Hematopoietic multipotent progenitor cell treated with erythropoietin and hydrocortisone succinate and interleukin-3 and kit ligand, for 17 days (in vitro differentiated cells): ENCODE data around the gene TGFB1.
"Not testable (repeated sequence)": the region's sequence is repeated elsewhere in the genome, so short reads cannot be mapped to it uniquely, and the experiment has no call there.

Experiments
- DNase-seq: peaks from one replicate; pipeline ENCODE4 v3.0.0-alpha.2; 2015; ENCODE audit warnings: low spot score

TGFB1 gene

DNA sequence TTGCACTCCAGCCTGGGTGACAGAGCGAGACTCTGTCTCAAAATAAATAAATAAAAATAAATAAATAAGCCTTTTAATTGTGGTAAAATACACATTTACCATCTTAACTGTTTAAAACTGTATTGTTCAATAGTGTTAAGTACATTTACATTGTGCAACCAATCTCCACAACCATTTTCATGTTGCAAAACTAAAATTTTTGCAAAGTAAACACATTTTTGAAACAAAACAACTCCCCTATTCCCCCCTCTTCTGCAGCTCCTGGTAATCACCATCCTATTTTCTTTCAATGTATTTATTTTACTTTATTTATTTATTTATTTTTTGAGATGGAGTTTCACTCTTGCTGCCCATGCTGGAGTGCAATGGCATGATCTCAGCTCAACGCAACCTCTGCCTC is 16.0 kb upstream of the TGFB1 start:
- DNase-seq: no peak

- DNase-seq: peak; percentile 56
Observed at GRCh38 chr19:41367848-41368301, 14.2 kb upstream of the TGFB1 start.

DNA sequence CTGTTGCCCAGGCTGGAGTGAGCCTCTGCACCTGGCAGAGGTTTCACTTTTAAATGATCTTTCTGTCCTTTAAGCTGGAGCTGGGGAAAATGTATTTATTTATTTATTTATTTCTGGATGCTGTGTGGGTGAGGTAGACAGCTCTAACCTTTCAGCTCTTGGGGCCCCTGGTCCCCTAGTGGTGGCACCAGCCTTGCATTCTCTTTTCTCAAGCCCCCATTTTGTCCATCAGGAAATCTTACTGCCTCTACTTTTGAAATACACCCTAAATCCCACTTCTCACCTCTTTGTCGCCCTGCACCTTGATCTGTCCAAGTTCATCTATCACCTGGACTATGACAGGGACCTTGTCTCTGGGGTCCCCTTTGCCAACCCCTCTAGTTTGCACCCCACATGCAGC is 12.4 kb upstream of the TGFB1 start:
- no peak for DNase-seq

DNA sequence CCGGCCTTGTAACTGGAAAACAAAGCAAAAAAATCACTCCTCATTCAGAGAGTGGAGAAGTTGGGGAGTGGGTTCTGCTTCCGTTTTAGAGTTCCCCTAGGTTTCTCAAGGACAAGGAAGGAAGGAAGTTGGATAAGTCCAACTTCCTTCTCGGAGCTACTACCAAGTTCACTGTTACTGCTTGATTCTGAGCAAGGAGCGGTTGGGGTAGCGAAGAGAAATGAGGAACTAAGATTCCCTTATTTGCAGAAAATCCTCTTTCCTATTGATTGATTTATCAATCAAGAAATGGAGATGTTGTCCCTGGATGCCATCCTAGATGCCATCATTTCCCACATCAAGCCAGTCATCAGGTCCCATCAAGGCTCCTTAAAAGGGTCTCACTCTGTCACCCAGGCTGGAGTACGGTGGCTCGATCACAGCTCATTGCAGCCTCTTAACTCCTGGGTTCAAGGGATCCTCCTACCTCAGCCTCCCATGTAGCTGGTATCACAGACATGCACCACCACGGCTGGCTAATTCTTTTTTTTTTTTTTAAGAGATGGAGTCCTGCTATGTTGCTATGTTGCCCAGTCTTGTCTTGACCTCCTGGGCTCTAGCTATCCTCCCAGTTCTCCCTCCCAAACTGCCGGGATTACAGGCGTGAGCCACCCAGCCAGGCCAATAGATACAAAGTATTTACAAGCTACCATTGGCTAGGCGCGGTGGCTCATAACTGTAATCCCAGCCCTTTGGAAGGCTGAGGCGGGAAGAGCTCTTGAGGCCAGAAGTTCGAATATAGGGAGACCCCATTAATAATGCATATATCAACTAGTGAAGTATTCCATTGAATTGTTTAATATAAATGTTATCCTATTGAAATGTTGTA is 11.0 kb upstream of the TGFB1 start:
- DNase-seq: no peak

GRCh38 chr19:41363753-41364523 is 10.2 kb upstream of the TGFB1 start, which contains the start of gene B9D2:
TSS of gene B9D2 (minus strand) at chr19:41364149. CDS start at chr19:41363519, 630 bp downstream.
- peak; percentile 100 for DNase-seq

GRCh38 chr19:41363371-41363752 is 9.6 kb upstream of the TGFB1 start:
- peak; percentile 17 for DNase-seq

DNA sequence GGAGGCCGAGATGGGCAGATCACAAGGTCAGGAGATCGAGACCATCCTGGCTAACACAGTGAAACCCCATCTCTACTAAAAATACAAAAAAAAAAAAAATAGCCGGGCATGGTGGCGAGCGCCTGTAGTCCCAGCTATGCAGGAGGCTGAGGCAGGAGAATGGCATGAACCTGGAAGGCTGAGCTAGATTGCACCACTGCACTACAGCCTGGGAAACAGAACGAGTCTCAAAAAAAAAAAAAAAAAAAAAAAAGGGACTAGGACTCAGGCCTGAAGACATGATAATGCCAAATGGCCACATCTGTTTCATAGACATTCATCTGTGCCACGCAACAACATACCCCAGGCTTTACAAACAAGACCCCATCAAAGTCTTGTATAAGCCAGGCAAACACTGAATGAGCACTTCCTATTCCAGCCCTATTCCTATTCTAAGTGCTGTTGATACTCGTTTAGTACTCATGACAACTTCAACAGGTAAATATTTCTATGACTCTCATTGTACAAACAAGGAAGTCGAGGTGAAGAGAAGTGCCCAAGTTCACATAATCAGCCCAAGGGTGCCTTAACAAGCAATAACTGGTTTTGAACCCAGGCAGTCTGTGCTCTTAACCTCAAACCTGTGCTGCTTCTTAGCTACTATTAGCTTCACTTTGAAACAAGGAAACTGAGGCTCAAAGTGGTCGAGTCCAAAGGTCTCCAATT is 8.6 kb upstream of the TGFB1 start:
- no peak for DNase-seq

DNA sequence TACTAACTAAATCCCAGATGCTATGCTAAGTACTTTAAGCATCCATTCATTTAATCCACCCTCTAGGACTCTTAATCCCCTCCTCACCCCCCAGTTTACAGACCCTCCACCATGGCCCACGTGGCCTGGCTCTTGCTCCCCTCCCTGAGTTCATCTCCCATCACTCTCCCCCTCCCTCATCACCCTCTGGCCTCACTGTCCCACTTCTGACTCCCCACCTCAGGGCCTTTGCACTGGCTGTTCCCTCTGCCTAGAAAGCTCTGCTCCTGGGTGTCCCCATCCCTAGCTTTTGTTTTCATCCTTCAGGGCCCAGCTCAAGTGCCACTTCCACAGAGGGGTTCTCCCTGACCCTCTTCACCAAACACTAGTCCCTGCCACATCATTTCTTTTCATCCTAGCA is 6.0 kb upstream of the TGFB1 start:
- DNase-seq: no peak

DNA sequence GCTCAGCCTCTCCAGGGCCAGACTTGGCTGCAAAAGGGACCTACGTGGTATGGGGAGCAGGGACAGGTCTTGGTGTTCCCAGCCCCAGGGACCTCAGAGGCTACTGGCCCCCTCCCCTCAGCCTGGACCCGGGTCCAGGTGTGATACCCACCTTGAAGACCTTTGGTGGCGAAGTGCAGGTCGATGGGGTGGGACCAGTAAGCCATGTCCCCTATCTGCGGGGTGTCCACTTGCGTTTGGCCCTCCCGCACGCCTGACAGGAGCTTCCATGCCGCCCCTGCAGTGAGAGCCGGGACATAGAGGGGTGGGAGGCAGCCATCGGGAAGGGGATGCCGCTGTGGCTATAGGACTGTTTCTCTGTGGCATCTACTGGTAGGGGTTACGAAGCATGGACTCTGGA is 4.0 kb upstream of the TGFB1 start:
- DNase-seq: no peak

DNA sequence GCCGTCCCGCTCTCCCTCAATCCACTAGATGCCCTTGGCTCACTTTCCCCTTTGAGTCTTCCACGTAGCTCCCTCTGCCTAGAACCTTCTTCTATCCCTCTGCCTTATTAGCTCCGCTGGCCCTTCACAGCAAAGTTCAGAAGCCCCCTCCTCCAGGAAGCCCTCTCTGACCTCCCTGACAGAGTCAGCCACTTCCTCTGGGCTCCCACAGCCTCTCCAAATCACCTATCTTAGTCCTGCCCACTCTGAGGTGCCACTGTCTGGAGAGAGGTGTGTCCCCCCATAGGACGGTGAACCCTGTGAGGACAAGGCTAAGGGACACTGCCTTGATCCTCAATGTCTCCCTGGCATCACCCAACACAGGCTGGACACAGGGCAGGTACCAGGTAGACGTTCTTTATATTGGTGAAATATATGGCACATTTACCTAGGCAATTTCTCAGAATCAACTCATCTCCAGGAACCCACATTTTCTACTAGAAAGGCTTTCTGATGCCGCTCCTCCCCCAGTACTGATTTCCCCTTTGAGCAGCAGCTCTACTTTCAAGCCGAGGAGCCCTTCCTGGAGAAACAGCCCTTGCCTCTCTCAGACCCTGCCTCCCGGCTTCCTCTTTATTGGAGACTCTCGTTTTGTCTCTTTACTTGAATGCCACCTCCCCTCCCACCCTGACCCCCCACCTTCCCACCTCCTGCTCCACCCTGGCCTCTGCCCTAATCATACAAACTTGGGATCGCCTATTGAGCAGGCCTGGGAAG is 3.4 kb upstream of the TGFB1 start:
- DNase-seq: no peak

DNA sequence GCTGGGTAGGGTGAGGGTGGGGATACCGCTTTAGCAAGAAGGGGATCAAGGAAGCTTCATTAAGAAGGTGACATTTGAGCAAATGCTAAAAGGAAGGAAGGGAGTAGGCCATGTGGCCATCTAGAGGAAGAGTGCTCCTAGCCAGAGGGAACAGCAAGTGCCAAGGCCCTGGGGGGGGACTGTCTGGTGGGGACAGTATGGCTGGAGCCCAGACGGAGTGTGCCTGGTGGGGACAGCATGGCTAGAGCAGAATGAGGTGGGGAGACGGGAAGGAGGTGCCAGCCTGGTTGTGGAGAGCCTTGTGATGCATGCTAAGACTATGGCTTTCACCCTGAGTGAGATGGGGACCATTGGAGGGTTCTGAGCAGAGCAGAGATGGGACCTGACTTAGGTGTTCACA is 2.1 kb upstream of the TGFB1 start:
- no peak for DNase-seq

DNA sequence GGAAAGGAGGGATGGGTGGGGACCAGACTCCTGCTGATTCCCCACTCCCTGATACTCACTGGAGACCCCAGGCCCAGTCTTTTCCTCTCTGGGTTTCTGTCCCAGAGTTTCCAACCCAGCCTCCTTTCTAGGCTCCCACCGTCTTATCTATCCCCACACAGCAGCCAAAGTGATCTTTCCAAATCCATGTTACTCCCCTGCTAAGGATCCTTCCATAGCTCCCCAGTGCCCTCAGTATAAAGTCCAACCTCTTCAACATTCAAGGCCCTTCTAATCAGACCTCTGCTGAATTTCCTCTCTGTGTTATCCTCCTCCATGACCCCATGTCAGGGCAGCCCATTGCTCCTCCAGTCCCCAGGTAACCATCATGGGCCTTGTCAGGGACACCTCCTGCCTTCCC is 1.3 kb upstream of the TGFB1 start:
- DNase-seq: no peak

DNA sequence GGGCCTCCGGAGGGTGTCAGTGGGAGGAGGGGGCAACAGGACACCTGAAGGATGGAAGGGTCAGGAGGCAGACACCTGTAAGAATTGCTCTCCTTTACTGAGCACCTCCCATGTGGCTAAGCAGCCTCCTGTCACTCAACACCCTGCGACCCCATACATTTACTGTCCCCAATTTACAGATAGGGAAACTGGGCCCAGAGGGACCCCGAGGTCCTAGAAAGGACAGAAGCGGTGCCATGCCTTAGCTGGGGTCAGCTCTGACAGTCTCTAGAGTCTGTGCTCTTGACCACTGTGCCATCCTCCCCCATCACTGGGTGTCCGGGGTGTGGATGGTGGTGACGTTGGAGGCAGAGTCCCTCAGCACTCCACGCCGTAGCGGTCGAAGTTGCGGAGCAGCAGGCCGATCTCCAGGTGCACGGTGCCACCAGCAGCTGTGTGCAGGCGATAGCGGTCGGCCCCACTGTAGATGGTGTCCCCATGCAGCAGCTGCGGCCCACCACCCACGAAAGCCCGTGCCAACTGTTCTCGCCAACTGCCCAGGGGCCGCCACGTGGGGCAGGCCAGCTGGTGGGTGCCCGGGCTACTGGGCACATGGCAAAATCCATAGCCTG is 726 bp upstream of the TGFB1 start:
- DNase-seq: no peak

GRCh38 chr19:41352609-41353465 is 885 bp downstream of the TGFB1 start:
- peak; percentile 61 for DNase-seq

GRCh38 chr19:41352279-41352608 is 1.5 kb downstream of the TGFB1 start:
- no peak for DNase-seq

- peak; percentile 70 for DNase-seq
Observed at GRCh38 chr19:41351339-41352245, 2.1 kb downstream of the TGFB1 start.

GRCh38 chr19:41350735-41351338 is 2.9 kb downstream of the TGFB1 start:
- peak; percentile 21 for DNase-seq

DNA sequence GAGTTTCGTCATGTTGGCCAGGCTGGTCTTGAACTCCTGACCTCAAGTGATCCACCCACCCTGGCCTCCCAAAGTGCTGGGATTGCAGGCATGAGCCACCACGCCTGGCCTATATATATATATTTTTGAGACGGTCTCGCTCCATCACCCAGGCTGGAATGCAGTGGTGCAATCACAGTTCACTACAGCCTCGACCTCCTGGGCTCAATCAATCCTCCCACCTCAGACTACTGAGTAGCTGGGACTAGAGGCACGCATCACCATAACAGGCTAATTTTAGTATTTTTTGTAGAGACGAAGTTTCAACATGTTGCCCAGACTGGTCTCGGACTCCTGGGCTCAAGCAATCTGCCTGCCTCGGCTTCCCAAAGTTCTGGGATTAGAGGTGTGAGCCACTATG is 6.8 kb downstream of the TGFB1 start:
- not testable (repeated sequence) for DNase-seq

DNA sequence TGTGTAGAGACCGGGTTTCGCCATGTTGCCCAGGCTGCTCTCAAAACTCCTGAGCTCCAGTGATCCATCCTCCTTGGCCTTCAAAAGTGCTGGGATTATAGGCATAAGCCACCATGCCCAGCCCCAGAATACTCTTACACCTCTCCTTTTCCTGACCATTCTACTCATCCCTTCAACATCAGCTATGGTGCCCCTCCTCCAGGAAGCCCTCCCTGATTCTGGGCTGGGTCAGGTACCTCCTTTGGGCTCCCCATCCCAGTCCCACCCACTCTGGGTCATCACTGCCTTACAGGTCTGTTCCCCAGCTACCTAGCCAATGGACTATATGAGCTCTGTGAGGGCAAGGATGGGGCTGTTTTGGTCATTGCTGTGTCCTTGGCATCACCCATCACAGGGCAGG is 9.6 kb downstream of the TGFB1 start:
- DNase-seq: no peak
